ENCODE results near the gene EHMT2.

DNA sequence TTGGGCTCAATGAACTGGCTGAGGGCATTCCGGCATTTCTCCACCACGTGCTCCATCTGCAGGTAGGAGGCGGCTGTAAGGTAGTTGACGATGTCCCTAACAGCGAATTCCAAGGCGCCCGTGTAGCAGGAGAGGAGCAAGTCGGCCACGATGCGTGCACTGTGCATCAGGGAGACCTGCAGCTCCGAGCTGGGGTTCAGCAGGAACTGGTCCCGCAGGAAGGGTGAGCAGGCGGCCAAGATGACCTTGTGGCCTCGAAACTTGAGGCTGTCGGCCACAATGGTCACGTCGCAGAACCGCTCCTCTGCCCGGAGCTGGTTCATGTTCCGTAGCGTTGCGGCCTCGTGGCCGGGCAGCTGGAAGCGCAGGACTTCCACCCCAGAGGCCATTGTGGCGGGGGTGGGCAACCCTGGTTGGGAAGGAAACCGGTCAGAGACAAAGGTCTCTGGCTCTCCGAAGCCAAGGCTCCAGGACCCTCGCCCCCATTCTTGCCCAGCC lies 3.5 kb upstream of the EHMT2 start:
- TF ChIP-seq CTCF (IDR thresholded peaks at IDR 0.05; ENCODE audit: insufficient read depth, low read depth, low read length) (no peak), EZH2 (IDR thresholded peaks at IDR 0.05; ENCODE audit: insufficient read depth, low read length) (no peak)

Measured in astrocyte (in vitro differentiated cells and primary cell).